H1 (cell line): ENCODE measurements around the gene POLR3G. TPM values are rescaled to one million over a fixed set of nuclear protein-coding genes. Genes with fewer than 3 reads are reported as not detected.
A peak's percentile ranks its signal among the peaks of the same experiment; 100 is the strongest.

Experiments
- CHD2 ChIP-seq: IDR thresholded peaks from 2 replicates; pipeline ENCODE4 v1.6.1; 2012; ENCODE audit warnings: low read length, improper control_type of control experiment
- CHD7 ChIP-seq: fragments of 300-600 bp; sonication (generic); IDR thresholded peaks from 2 replicates; pipeline ENCODE4 v1.7.1; 2012; ENCODE audit warnings: low read length, moderate library complexity, mild to moderate bottlenecking, inconsistent platforms; ENCODE audit not compliant: insufficient replicate concordance
- CTCF ChIP-seq, 3 experiments: IDR thresholded peaks; 1 replicate in 2 of 3; 2 replicates in 1 of 3; pipeline versions ENCODE4 v1.5.1 to v1.6.1; 2011; ENCODE audit warnings: low read length in 3 of 3, mild to moderate bottlenecking in 3 of 3, inconsistent platforms in 2 of 3, low read depth in 1 of 3, moderate library complexity in 1 of 3; ENCODE audit not compliant: insufficient read depth in 1 of 3; ENCODE audit errors: control extremely low read depth in 1 of 3
- EZH2 ChIP-seq: fragments of 200-600 bp; sonication (generic); IDR thresholded peaks from 2 replicates; pipeline ENCODE4 v1.7.1; 2012; ENCODE audit warnings: low read depth, mild to moderate bottlenecking, moderate library complexity, low read length, inconsistent platforms; ENCODE audit not compliant: severe bottlenecking
- KDM1A ChIP-seq: fragments of 200-600, 300-600 bp; sonication (generic); IDR thresholded peaks from 2 replicates; pipeline ENCODE4 v1.7.1; 2016; ENCODE audit warnings: mild to moderate bottlenecking, low read length, borderline replicate concordance
- NANOG ChIP-seq: IDR thresholded peaks from 2 replicates; pipeline ENCODE4 v1.6.1; 2011; ENCODE audit warnings: low read length, low read depth, mild to moderate bottlenecking, inconsistent platforms; ENCODE audit not compliant: insufficient read depth, poor library complexity, severe bottlenecking
- polyA plus RNA-seq, 7 experiments: library from polyadenylated mRNA; depleted of rRNA in 3 of 7; stranded (reverse) in 5 of 7; unstranded in 2 of 7; fragments of >200 nt in 5 of 7; fragments of 200-250 nt in 2 of 7; gene quantifications; 1 replicate in 5 of 7; 2 replicates in 1 of 7; 4 replicates in 1 of 7; pipeline versions ENCODE4 v1.2.1 to v1.2.3, GENCODE V29; 2011 to 2013; ENCODE audit warnings: missing spikeins in 2 of 7, mixed read lengths in 2 of 7
- total RNA-seq: library from RNA; stranded (reverse); fragmentation: NEBNext Ultra II Directional; extraction: Animal tissue kit (Norgen Biotek cat#: 25700); gene quantifications from 2 replicates; pipeline ENCODE4 v1.2.1, GENCODE V29; 2021

Gene POLR3G
- total and polyA plus RNA-seq, 2 of the 8 experiments (the other 6 are each of a cell fraction or from before 2014, with no cell fraction given): 119 to 179 TPM

GRCh38 chr5:90558344-90559192 is 83.9 kb downstream of the POLR3G start, which contains the start of gene ADGRV1 (continued):
- no peak for TF ChIP-seq CHD7
- TF ChIP-seq EZH2: no peak
- TF ChIP-seq NANOG: no peak
- no peak for TF ChIP-seq CTCF (IDR thresholded peaks at IDR 0.05; ENCODE audit: control extremely low read depth in 1 of 3, insufficient read depth in 1 of 3, low read depth in 1 of 3, low read length in 3 of 3)
- peak; percentile 36; the same call in 1 of the 2 replicates for TF ChIP-seq KDM1A
- no peak for TF ChIP-seq CHD2
